Retinal pigment epithelial cell (primary cell): ENCODE measurements around the gene PANK2.

Experiments used
- DNase-seq: peaks from one replicate; pipeline ENCODE4 v3.0.0-alpha.2; 2010; ENCODE audit warnings: low read depth
- H3K4me3 ChIP-seq: 2 replicates; pipeline ENCODE4 v1.5.1; 2011; ENCODE audit warnings: mild to moderate bottlenecking, low read length, control low read depth, moderate library complexity
- TF ChIP-seq, protein P1 (sequence below): conservative IDR thresholded peaks from 2 replicates; pipeline ENCODE4 v1.5.1; 2011; ENCODE audit warnings: low read depth, low read length, control low read depth, inconsistent platforms

PANK2 gene

DNA sequence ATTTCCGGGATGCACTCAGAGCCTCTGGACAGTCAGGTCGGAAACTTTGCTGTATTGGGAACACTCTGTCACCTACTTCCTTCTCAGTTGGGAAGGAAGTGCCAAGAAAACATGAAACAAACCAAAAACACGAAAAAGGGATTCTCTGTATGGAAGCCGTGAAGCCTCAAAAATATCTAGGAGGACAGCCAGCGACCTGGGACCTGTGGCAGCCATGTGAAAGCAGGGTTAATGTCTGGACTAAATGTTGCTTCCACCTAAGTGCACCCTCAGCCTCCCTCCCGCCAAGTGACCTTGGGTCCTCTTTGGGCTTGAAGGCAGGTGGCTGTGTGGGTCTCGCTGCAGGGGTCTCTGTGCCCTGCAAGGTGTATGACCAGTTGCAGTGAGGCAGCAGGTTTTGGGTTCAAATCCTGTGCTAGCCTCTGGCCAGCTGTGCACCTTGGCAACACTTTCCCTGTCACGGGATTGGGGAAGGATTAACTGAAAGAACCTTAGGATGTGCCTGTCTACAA, 41.7 kb upstream of the PANK2 start:
- DNase-seq: no peak
- TF ChIP-seq, protein P1, sequence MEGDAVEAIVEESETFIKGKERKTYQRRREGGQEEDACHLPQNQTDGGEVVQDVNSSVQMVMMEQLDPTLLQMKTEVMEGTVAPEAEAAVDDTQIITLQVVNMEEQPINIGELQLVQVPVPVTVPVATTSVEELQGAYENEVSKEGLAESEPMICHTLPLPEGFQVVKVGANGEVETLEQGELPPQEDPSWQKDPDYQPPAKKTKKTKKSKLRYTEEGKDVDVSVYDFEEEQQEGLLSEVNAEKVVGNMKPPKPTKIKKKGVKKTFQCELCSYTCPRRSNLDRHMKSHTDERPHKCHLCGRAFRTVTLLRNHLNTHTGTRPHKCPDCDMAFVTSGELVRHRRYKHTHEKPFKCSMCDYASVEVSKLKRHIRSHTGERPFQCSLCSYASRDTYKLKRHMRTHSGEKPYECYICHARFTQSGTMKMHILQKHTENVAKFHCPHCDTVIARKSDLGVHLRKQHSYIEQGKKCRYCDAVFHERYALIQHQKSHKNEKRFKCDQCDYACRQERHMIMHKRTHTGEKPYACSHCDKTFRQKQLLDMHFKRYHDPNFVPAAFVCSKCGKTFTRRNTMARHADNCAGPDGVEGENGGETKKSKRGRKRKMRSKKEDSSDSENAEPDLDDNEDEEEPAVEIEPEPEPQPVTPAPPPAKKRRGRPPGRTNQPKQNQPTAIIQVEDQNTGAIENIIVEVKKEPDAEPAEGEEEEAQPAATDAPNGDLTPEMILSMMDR: no peak
- H3K4me3 ChIP-seq: peak overlapping the region; percentile 84

DNA sequence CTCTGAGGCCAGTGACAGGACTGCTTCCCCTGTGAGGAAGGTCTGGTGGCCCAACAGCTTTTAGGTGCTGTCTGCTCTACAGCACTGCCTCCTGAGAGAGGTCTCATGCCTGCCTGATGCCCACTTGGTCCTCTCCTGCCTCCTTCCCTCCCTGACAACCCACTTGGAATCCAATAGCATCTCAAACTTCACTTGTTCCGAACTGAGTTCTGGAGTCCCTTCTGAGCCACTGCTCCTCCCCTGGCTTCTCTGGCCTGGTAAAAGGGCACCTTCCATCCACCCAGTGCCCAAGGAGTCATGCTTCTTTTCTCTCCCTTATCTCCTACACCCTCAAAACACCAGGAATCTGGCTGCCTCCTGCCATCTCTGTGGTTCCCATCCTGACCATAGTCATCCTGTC, 40.6 kb upstream of the PANK2 start:
- H3K4me3 ChIP-seq: no peak overlapping the region
- TF ChIP-seq, protein P1: no peak
- DNase-seq: no peak

GRCh38 chr20:3854462-3854871, 34.7 kb upstream of the PANK2 start:
- no peak for DNase-seq
- TF ChIP-seq, protein P1: no peak

DNA sequence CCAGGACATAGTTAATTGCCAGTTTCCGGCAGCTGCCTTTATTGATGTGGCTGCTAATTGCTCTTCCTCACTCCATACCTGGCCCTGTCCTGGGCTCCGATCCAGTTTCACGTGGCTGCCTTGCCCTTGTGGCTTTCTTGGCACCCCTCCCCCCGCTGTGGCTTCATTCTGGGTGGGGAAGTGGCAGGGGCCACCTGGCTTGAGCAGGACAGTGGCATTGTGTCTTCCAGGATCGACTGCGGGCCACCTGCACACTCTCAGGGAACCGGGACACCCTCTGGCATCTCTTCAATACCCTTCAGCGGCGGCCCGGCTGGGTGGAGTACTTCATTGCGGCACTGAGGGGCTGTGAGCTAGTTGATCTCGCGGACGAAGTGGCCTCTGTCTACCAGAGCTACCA, 31.8 kb upstream of the PANK2 start:
- TF ChIP-seq, protein P1: no peak
- no peak overlapping the region for H3K4me3 ChIP-seq
- DNase-seq: no peak

More at GRCh38 chr20:3854462-3854871, 34.7 kb upstream of the PANK2 start:
- no peak overlapping the region for H3K4me3 ChIP-seq

GRCh38 chr20:3858689-3859088, 30.5 kb upstream of the PANK2 start:
- no peak for DNase-seq
- no peak overlapping the region for H3K4me3 ChIP-seq
- TF ChIP-seq, protein P1: no peak

DNA sequence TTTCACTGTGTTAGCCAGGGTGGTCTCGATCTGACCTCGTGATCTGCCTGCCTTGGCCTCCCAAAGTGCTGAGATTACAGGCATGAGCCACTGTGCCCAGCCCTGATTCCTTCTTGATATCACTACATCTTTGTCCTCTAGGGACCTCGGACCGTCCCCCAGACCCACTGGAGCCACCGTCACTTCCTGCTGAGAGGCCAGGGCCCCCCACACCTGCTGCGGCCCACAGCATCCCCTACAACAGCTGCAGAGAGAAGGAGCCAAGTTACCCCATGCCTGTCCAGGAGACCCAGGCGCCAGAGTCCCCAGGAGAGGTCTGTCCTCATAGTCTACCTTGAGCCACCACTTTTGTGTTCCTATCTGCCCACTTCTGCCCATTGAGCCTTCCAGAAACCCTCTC, 28.0 kb upstream of the PANK2 start:
- DNase-seq: no peak
- TF ChIP-seq, protein P1: no peak
- H3K4me3 ChIP-seq: no peak overlapping the region

DNA sequence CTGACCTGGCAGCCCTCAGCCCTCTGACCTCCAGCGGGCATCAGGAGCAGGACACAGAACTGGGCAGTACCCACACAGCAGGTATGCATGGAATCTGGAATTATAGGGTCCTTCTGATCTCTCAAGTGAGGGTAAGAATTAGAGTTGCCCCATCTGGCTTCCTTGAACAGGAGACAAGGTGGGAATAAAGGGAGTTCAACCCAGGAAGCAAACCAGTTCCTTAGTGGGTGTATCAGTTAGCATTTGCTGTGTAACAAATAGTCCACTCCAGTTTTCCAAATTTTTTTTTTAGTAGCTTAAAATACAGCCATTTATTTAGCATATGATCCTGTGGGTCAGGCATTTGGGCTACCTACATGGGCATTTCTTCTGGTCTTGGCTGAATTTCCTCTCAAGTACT, 26.9 kb upstream of the PANK2 start:
- TF ChIP-seq, protein P1: no peak
- no peak for DNase-seq
- H3K4me3 ChIP-seq: no peak overlapping the region
